PC-9 (cell line): ENCODE data around the gene INPP5A.

Source experiments
- CTCF ChIP-seq: fragments of 200-600 bp; sonication (generic); conservative IDR thresholded peaks from 2 replicates; pipeline ENCODE4 v1.6.1; 2017; ENCODE audit warnings: mixed run types, antibody characterized with exemption, mild to moderate bottlenecking, moderate library complexity
- EZH2 ChIP-seq: fragments of 200-600 bp; sonication (generic); IDR thresholded peaks from 2 replicates; pipeline ENCODE4 v1.8.0; 2017; ENCODE audit warnings: antibody characterized with exemption, low read depth

GRCh38 chr10:132506711-132507408 is 30.7 kb upstream of the INPP5A start:
- TF ChIP-seq CTCF (no peak), EZH2 (no peak)
